PC-3 (cell line): ENCODE data around the gene SLC26A8. TPM values are rescaled to one million over a fixed set of nuclear protein-coding genes. Genes with fewer than 3 reads are reported as not detected.
A peak's percentile ranks its signal among the peaks of the same experiment; 100 is the strongest.

Experiments used
- ATAC-seq: fragments of 200-7000 bp; cut with Tn5 transposase; 2 replicates; pipeline ENCODE4 v1.9.1; 2020; ENCODE audit warnings: mild to moderate bottlenecking, moderate library complexity
- BruUV-seq: library from RNA; stranded (reverse); fragments of 400-500 nt; replicated peaks from 2 replicates; lab custom pipeline; 2021; lab: Mats Ljungman, UMichigan
- CTCF ChIA-PET: fragments of 300-600 bp; sonication (Branson Sonifier 250); formaldehyde crosslinking; loops from one replicate; lab custom pipeline; 2022; ENCODE audit warnings: antibody characterized with exemption; lab: Charles Lee
- POLR2A ChIA-PET: fragments of 300-600 bp; sonication (Branson Sonifier 250); formaldehyde crosslinking; loops from one replicate; lab custom pipeline; 2022; ENCODE audit warnings: antibody characterized with exemption; ENCODE audit not compliant: unreplicated experiment; lab: Charles Lee
- DNase-seq: peaks from one replicate; pipeline ENCODE4 v3.0.0-alpha.2; 2015
- H2AFZ ChIP-seq: fragments of 300-600 bp; sonication (generic); 2 replicates; pipeline ENCODE4 v1.6.0; 2016; ENCODE audit warnings: antibody characterized with exemption, low read length
- H3F3A ChIP-seq: fragments of 300-600 bp; sonication (generic); one replicate; pipeline ENCODE4 v1.6.0; 2017; ENCODE audit warnings: antibody characterized with exemption, low read length, control low read depth, mild to moderate bottlenecking; ENCODE audit not compliant: unreplicated experiment
- H3K27ac ChIP-seq: fragments of 300-600 bp; sonication (generic); 2 replicates; pipeline ENCODE4 v1.5.1; 2016; ENCODE audit warnings: mild to moderate bottlenecking, low read length
- H3K27me3 ChIP-seq: fragments of 300-600 bp; sonication (generic); 2 replicates; pipeline ENCODE4 v1.6.1; 2016; ENCODE audit warnings: low read length, mixed read lengths
- H3K36me3 ChIP-seq: fragments of 300-600 bp; sonication (generic); 2 replicates; pipeline ENCODE4 v1.6.1; 2016; ENCODE audit warnings: low read depth, mixed run types, low read length, mixed read lengths
- H3K4me1 ChIP-seq: fragments of 300-600 bp; sonication (generic); 2 replicates; pipeline ENCODE4 v1.5.1; 2016; ENCODE audit warnings: low read length; ENCODE audit not compliant: insufficient read depth
- H3K4me2 ChIP-seq: fragments of 300-600 bp; sonication (generic); 2 replicates; pipeline ENCODE4 v1.6.0; 2016; ENCODE audit warnings: low read length
- H3K4me3 ChIP-seq: fragments of 300-600 bp; sonication (generic); 2 replicates; pipeline ENCODE4 v1.5.1; 2016; ENCODE audit warnings: mild to moderate bottlenecking, low read length, mixed read lengths
- H3K79me2 ChIP-seq: fragments of 300-600 bp; sonication (generic); 2 replicates; pipeline ENCODE4 v1.6.1; 2017; ENCODE audit warnings: low read length, mixed read lengths
- H3K9ac ChIP-seq: fragments of 300-600 bp; sonication (generic); 2 replicates; pipeline ENCODE4 v1.6.0; 2016; ENCODE audit warnings: mild to moderate bottlenecking, low read length
- H3K9me2 ChIP-seq: fragments of 300-600 bp; sonication (generic); replicated peaks from 2 replicates; pipeline ENCODE4 v1.6.1; 2016; ENCODE audit warnings: mixed run types, low read length, mixed read lengths
- H3K9me3 ChIP-seq: fragments of 300-600 bp; sonication (generic); 2 replicates; pipeline ENCODE4 v1.6.1; 2016; ENCODE audit warnings: low read length, mixed read lengths
- H4K20me1 ChIP-seq: fragments of 300-600 bp; sonication (generic); 2 replicates; pipeline ENCODE4 v1.6.1; 2016; ENCODE audit warnings: low read length, mixed read lengths
- CTCF ChIP-seq: fragments of 300-600 bp; sonication (generic); conservative IDR thresholded peaks from 2 replicates; pipeline ENCODE4 v1.5.1; 2017; ENCODE audit warnings: antibody characterized with exemption, low read depth, mild to moderate bottlenecking, low read length
- EZH2 ChIP-seq: fragments of 300-600 bp; sonication (generic); IDR thresholded peaks from one replicate; pipeline ENCODE4 v1.6.1; 2017; ENCODE audit warnings: antibody characterized with exemption, mild to moderate bottlenecking, low read length; ENCODE audit not compliant: unreplicated experiment
- EZH2phosphoT487 ChIP-seq: fragments of 300-600 bp; sonication (generic); IDR thresholded peaks from 2 replicates; pipeline ENCODE4 v1.6.1; 2018; ENCODE audit warnings: mild to moderate bottlenecking, antibody characterized with exemption, low read length, borderline replicate concordance
- intact Hi-C: fragments of 100-400 bp; cut with micrococcal nuclease; formaldehyde crosslinking; loops from 2 replicates; pipeline ENCODE4 v1.9.0; 2023
- total RNA-seq: library from RNA; depleted of rRNA; stranded (reverse); fragments of >200 nt; gene quantifications from 2 replicates; pipeline ENCODE4 v1.2.3, GENCODE V29; 2014

Gene SLC26A8
- total RNA-seq, 1 experiment from 2014 or later, result not detected

- no TSS peak for BruUV-seq
- Histone ChIP-seq H3K4me1 (peaks cover 14% of the 10 kb centered on the region; the same call in 1 of the 2 replicates), H3K79me2 (peaks cover 90% of the 10 kb centered on the region), H3K9me3 (no peaks in the 10 kb centered on the region), H3K36me3 (peaks cover 16% of the 10 kb centered on the region), H4K20me1 (peaks cover 13% of the 10 kb centered on the region; the same call in 1 of the 2 replicates), H3K27me3 (no peaks in the 10 kb centered on the region), H3K9me2 (no peaks in the 10 kb centered on the region), H2AFZ (no peak overlapping the region), H3F3A (no peaks in the 10 kb centered on the region), H3K4me3 (no peak overlapping the region), H3K9ac (no peak overlapping the region), H3K4me2 (no peak overlapping the region), H3K27ac (no peak overlapping the region)
- intact Hi-C loops, result no loop called here
- ChIA-PET POLR2A (no interaction called here), CTCF (no interaction called here)
- DNase-seq (no peak), ATAC-seq (peak; percentile 70)
- TF ChIP-seq CTCF, result no peak
- no peak for TF ChIP-seq EZH2phosphoT487
- TF ChIP-seq EZH2, result no peak
These were observed 27.7 kb upstream of the SLC26A8 start for GRCh38 chr6:36052097-36052496.

- DNase-seq (no peak), ATAC-seq (no peak)
- Histone ChIP-seq H3K79me2 (peaks cover 90% of the 10 kb centered on the region), H3F3A (no peaks in the 10 kb centered on the region), H3K4me1 (peaks cover 14% of the 10 kb centered on the region; the same call in 1 of the 2 replicates), H3K9ac (no peak overlapping the region), H3K27ac (no peak overlapping the region), H3K36me3 (peaks cover 23% of the 10 kb centered on the region), H3K9me3 (no peaks in the 10 kb centered on the region), H3K4me3 (no peak overlapping the region), H4K20me1 (peaks cover 21% of the 10 kb centered on the region), H3K4me2 (no peak overlapping the region), H2AFZ (no peak overlapping the region), H3K9me2 (no peaks in the 10 kb centered on the region), H3K27me3 (no peaks in the 10 kb centered on the region)
- CTCF ChIA-PET, result no interaction called here
- no TSS peak for BruUV-seq
- POLR2A ChIA-PET, result no interaction called here
- intact Hi-C loops, result no loop called here
- TF ChIP-seq CTCF (no peak), EZH2phosphoT487 (no peak), EZH2 (no peak)
These were observed 26.7 kb upstream of the SLC26A8 start for GRCh38 chr6:36050947-36051710.

GRCh38 chr6:36050305-36050704 is 25.9 kb upstream of the SLC26A8 start:
- Histone ChIP-seq H3K4me2 (no peak overlapping the region), H3K9me2 (no peaks in the 10 kb centered on the region), H3K27me3 (no peaks in the 10 kb centered on the region), H3F3A (no peaks in the 10 kb centered on the region), H3K27ac (no peak overlapping the region), H3K79me2 (peaks cover 92% of the 10 kb centered on the region), H3K4me3 (no peak overlapping the region), H3K9me3 (no peaks in the 10 kb centered on the region), H2AFZ (no peak overlapping the region), H3K36me3 (peaks cover 24% of the 10 kb centered on the region), H3K9ac (no peak overlapping the region), H4K20me1 (peaks cover 21% of the 10 kb centered on the region), H3K4me1 (peaks cover 14% of the 10 kb centered on the region; the same call in 1 of the 2 replicates)
- DNase-seq, result no peak
- no TSS peak for BruUV-seq
- peak; percentile 33; the same call in 1 of the 2 replicates for ATAC-seq
- ChIA-PET CTCF (no interaction called here), POLR2A (no interaction called here)
- intact Hi-C loops, result no loop called here
- no peak for TF ChIP-seq CTCF
- no peak for TF ChIP-seq EZH2phosphoT487
- no peak for TF ChIP-seq EZH2
